Occipital lobe (tissue), 2 donors: ENCODE results near the gene TRPT1. TPM values are rescaled to one million over a fixed set of nuclear protein-coding genes. Genes with fewer than 3 reads are reported as not detected.
A peak's percentile ranks its signal among the peaks of the same experiment; 100 is the strongest.

ENCODE experiments used
- DNase-seq: peaks from one replicate; lab custom pipeline; 2025; lab: John Stamatoyannopoulos, UW
- total RNA-seq: library from RNA; depleted of rRNA; stranded (reverse); fragments of >200 nt; gene quantifications from one replicate; pipeline ENCODE4 v1.2.3, GENCODE V29; 2014

Gene TRPT1, protein sequence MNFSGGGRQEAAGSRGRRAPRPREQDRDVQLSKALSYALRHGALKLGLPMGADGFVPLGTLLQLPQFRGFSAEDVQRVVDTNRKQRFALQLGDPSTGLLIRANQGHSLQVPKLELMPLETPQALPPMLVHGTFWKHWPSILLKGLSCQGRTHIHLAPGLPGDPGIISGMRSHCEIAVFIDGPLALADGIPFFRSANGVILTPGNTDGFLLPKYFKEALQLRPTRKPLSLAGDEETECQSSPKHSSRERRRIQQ
- total RNA-seq: 7.3 TPM

DNA sequence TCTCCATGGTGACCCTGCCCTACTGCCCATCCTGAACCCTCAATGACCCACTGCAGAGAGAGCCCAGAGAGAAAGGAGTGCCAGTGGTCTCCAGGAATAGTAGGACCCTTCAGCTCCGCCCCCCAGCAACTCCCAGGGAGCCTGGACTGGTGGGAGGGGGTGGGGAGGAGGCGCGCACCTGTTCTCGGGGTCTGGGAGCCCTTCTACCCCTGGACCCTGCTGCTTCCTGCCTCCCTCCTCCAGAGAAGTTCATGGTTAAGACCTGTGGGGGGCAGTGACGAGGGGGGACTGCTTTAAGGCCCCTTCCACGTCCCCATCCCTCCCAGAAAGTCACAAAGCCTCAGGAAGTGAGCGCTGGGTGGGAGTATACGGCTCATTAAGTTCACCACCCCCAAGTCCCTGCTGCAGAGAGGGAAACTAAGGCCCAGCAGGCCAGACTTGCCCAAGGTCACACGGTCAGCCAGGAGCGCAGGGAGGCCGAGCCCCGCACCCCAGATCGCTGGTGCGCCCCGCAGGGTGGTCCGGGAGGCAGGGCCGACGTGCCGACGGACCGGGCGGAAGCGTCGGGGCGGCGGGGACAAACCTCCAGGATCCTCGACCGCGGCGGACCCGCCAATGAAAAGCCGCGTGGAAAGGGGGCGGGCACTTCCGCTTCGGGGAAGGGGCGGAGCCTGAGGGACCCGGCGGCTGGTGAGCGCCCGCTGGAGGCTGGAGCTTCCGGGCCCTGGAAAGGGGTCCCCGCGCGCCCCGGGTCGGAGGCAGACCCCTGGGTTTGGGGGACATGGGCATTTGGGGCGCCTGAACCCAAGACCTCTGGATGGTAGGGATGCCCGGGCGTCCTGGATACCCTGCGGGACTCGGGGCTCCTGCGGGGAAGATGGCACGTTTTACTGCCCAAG, at the start of gene TRPT1, which contains the start of gene NUDT22:
Gene TRPT1 (minus strand): TSS at position 579 of the 899 bp plus-strand sequence. CDS start 326 bp downstream, at position 253.
Gene NUDT22 (plus strand): TSS at position 667 of the 899 bp plus-strand sequence. CDS start 379 bp downstream, outside the sequence.
- peak; percentile 85 for DNase-seq

DNA sequence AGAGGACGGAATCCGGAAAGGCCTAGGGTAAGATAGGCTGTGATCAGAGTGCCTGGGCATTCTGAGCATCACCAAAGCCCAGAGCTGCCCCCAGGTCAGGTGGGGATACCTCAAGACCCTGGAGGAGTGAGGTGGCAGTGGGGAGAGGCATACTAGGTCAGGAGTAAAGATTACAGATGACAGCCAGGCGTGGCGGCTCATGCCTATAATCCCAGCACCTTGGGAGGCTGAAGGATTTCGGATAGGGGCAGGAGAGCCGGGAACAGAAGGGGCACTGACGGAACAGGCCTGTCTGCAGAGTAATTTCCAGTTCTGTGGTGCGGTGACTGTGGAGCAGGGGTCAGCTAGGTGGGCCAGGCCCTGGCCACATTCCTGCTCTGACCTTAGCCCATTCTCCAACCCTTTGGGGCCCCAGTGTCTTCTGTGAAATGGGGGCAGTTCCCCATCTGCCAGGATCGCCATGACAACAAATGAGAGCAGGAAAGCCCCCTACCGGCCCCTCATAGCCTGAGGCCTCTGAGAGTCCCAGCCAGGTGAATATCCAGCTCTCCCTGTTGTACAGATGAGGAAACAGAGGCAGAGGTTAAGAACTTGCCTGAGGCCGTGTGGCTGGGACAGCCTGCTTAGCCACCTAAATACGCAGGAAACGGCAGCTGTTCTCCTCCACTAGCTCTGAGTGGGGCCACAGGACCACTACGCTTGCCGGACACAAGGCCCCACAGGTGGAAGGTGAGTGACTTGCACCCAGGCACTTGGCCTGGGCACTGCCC, 49.2 kb upstream of the TRPT1 start:
- no peak for DNase-seq

GRCh38 chr11:64269540-64270220, 43.7 kb upstream of the TRPT1 start:
- peak; percentile 99 for DNase-seq

GRCh38 chr11:64268893-64269539, 43.0 kb upstream of the TRPT1 start:
- no peak for DNase-seq

GRCh38 chr11:64268025-64268892, 42.3 kb upstream of the TRPT1 start:
- DNase-seq: no peak

- no peak for DNase-seq
Measured at GRCh38 chr11:64267207-64267945, 41.4 kb upstream of the TRPT1 start.

GRCh38 chr11:64266339-64266738, 40.4 kb upstream of the TRPT1 start:
- no peak for DNase-seq

DNA sequence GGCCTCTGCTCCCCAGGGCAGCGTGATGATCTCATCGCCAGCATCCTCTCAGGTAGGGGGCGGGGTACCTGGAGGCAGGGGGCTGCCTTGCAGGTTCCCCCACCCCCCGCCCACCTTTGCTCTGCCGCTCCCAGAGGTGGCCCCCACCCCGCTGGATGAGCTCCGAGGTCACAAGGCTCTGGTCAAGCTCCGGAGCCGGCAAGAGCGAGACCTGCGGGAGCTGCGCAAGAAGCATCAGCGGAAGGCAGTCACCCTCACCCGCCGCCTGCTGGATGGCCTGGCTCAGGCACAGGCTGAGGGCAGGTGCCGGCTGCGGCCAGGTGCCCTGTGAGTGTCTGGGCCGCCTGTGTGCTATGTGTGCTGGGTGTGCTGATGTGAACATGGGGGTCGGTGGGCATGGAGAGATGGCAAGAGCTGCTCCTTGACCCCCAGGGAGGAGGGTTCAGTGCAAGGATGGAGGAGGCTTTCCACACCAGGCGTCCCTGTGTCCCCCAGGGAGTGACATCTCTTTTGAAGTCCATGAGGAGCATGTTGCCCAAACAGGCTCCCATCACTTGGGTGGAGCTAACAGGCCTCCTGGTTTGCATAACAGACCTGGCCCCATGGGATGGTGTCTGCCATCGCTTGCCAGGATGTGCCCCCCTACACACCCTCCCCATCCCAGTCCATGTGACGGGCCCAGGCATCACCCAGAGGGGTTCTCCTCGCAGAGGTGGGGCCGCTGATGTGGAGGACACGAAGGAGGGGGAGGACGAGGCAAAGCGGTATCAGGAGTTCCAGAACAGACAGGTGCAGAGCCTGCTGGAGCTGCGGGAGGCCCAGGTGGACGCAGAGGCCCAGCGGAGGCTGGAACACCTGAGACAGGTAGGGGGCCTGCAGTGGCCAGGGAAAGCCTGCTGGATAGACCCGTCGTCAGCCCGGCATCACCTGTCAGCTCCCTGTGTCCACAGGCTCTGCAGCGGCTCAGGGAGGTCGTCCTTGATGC, 39.5 kb upstream of the TRPT1 start:
- DNase-seq: no peak

DNA sequence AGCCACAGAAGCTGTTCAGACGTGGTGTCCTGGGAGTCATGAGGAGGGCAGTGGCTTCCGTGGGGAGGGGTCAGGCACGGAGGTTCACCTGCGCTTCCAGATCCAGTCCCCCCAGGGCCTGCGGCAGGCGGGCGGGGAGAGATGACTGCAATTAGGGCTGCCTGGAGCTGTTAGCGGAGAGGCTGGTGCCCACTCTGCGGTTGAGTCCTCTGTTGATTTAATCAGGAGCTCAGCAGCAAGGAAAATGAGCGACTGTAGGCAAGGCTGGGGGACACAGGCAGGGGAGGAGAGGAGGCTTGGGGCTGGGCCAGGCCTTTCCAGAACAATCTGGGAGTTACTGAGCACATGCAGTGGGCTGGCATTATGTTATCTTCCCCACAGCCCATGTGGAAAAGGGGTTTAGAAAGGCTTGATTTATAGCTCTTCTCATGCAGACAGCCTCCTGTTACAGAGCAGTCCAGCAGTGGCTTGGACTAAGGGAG, 38.4 kb upstream of the TRPT1 start:
- no peak for DNase-seq

DNA sequence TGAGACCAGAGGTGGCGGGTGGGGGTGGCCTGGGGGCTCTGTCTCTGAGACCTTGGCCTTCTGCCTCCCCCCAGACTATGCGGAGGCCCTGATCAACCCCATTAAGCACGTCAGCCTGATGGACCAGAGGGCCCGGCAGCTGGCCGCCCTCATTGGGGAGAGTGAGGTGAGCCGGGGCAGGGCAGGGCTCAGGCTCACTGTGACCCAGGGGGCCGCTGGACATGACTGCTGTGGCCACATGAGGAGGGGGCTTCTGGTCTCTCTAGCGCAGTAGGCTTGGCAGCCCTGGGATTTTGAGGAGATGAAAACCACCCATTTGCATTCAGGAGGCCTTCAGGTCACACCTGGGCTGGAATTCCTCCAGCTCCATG, 37.9 kb upstream of the TRPT1 start:
- DNase-seq: no peak

DNA sequence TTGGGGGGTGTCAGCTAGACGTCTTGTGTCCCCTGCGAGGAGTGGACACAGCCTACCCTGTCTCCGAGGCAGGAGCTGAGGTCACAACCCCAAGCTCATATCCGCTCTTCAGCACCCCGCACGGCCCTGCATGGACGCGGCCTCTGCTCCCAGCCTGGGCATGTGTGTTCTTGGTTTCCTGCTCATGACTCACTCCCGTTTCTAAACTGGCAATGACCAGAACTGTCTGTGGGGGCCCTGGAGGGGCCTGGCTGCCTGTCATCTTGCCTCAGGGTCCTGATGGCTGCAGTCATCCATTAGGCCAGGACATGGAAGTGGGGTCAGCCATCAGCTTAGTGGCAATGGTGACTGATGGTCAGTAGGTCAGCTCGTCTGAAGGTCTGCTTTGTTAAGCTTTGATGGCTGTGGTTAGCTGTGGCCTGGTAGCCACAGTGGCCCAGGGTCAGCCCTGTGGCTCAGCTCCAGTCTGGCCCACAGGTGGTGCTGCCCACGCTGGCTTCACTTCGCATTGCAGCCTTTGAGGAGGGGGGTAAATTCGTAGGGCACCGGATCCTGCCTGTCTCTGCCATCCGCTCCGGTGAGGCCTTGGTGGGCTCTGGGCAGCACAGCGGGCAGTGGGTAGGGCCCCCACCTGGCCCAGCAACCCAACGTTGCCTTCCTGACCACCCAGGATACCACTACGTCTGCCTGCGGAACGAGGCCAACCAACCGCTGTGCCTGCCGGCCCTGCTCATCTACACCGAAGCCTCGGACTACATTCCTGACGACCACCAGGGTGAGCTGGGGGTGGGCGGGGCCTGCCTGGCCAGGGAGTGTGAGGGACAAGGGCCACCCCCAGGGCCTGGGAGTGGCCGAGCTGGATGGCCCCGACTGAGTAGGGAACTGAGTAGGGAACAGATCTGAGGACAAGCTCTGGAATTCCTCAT, 37.3 kb upstream of the TRPT1 start:
- no peak for DNase-seq

- DNase-seq: no peak
Measured at GRCh38 chr11:64262271-64263002, 36.5 kb upstream of the TRPT1 start.

DNA sequence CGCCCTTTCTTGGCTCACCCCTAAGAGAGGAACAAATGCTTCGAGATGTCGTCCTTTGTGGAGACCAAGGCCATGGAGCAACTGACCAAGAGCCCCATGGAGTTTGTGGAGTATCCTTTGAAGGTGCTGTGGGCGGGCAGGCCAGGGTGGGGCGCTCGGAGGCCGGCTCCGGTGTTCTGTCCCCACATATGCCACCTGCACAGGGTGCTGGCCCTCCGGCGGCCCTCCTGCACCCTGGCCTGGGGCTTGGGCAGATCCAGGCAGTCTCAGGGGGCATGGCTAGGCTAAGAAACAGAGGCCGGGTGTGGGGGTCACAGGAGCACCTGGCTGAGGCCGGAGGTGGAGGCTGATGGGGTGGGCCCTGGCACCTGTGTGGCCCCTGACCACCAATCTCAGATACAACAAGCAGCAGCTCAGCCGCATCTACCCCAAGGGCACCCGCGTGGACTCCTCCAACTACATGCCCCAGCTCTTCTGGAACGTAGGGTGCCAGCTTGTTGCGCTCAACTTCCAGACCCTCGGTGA, 35.6 kb upstream of the TRPT1 start:
- no peak for DNase-seq

- DNase-seq: no peak
Measured at GRCh38 chr11:64260147-64260708, 34.2 kb upstream of the TRPT1 start.

GRCh38 chr11:64259533-64260067, 33.6 kb upstream of the TRPT1 start:
- DNase-seq: no peak
